ENCODE measurements around the gene SMIM36.

GRCh38 chr17:55423535-55423934, 87.7 kb downstream of the SMIM36 start:
- TF ChIP-seq REST (IDR thresholded peaks at IDR 0.05; ENCODE audit: insufficient read depth in 1 of 2, low read depth in 2 of 2, low read length in 2 of 2) (no peak), POLR2AphosphoS5 (IDR thresholded peaks at IDR 0.05; ENCODE audit: low read depth, low read length) (no peak), TAF1 (IDR thresholded peaks at IDR 0.05; ENCODE audit: borderline replicate concordance, insufficient read depth, low read length) (no peak)
